MCF 10A (cell line): ENCODE data around the gene THEMIS. TPM values are rescaled to one million over a fixed set of nuclear protein-coding genes. Genes with fewer than 3 reads are reported as not detected.

Source experiments
- BruUV-seq: library from RNA; stranded (reverse); fragments of 400-500 nt; replicated peaks from 2 replicates; lab custom pipeline; 2021; lab: Mats Ljungman, UMichigan
- CTCF ChIA-PET: fragments of 300-600 bp; sonication (Branson Sonifier 250); formaldehyde crosslinking; extraction: SDS; loops from one replicate; lab custom pipeline; 2021; ENCODE audit warnings: antibody characterized with exemption, inconsistent platforms; lab: Yijun Ruan, JAX
- POLR2A ChIA-PET: fragments of 300-600, 350-650 bp; sonication (Branson Sonifier 250); formaldehyde crosslinking; extraction: SDS; loops from one replicate; lab custom pipeline; 2020; ENCODE audit warnings: antibody characterized with exemption, inconsistent platforms; lab: Yijun Ruan, JAX
- DNase-seq: peaks from one replicate; pipeline ENCODE4 v3.0.0-alpha.2; 2018; ENCODE audit not compliant: unreplicated experiment
- H3K27ac Mint-ChIP-seq: one replicate; pipeline ENCODE4 v1.8.0; 2022; ENCODE audit warnings: mild to moderate bottlenecking, low read depth, mixed read lengths; ENCODE audit not compliant: unreplicated experiment
- H3K27me3 Mint-ChIP-seq: one replicate; pipeline ENCODE4 v1.8.0; 2022; ENCODE audit warnings: mixed read lengths; ENCODE audit not compliant: insufficient read depth, unreplicated experiment
- H3K36me3 Mint-ChIP-seq: one replicate; pipeline ENCODE4 v1.8.0; 2022; ENCODE audit warnings: mild to moderate bottlenecking, moderate library complexity, mixed read lengths; ENCODE audit not compliant: insufficient read depth, unreplicated experiment
- H3K4me1 Mint-ChIP-seq: one replicate; pipeline ENCODE4 v1.8.0; 2022; ENCODE audit warnings: mixed read lengths; ENCODE audit not compliant: insufficient read depth, unreplicated experiment
- H3K4me3 Mint-ChIP-seq: one replicate; pipeline ENCODE4 v1.8.0; 2022; ENCODE audit warnings: mild to moderate bottlenecking, moderate library complexity, mixed read lengths; ENCODE audit not compliant: unreplicated experiment
- H3K9me3 Mint-ChIP-seq: one replicate; pipeline ENCODE4 v1.8.0; 2022; ENCODE audit warnings: mixed read lengths; ENCODE audit not compliant: unreplicated experiment
- intact Hi-C: fragments of 100-400 bp; cut with micrococcal nuclease; formaldehyde crosslinking; loops from 2 replicates; pipeline ENCODE4 v1.14.1; 2022
- total RNA-seq: library from RNA; stranded (reverse); gene quantifications from 2 replicates; pipeline ENCODE4 v1.2.3, GENCODE V29; 2022
- TF ChIP-seq, protein P1 (sequence below): fragments of 200-600 bp; IDR thresholded peaks from one replicate; pipeline ENCODE4 v1.8.0; 2022; ENCODE audit warnings: antibody characterized with exemption, mild to moderate bottlenecking; ENCODE audit not compliant: unreplicated experiment

The THEMIS gene
- total RNA-seq, 1 experiment from 2014 or later, result not detected

DNA sequence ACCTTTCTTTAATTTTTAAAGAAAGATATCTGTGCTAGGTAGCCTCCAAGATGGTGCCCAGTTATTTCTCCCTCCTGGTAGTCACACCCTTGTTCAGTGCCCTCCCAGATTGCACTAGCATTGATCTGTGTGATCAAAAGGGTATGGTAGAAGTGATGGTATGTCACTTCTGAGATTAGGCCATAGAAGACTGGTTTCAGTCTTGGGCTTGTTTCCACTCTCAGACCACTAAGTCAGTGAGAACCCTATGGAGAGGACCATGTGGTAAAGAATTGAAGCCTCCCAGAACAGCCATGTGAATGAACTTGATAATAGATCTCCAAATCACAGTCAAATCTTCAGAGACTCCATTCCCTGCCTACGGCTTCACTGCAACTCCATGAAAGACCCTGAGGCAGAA, 57.3 kb downstream of the THEMIS start:
- no peak overlapping the region for H3K27ac Mint-ChIP-seq
- no peaks in the 10 kb centered on the region for H3K9me3 Mint-ChIP-seq
- H3K4me1 Mint-ChIP-seq, result no peaks in the 10 kb centered on the region
- intact Hi-C loops, result no loop called here
- POLR2A ChIA-PET, result no interaction called here
- CTCF ChIA-PET, result no interaction called here
- TF ChIP-seq, protein P1, sequence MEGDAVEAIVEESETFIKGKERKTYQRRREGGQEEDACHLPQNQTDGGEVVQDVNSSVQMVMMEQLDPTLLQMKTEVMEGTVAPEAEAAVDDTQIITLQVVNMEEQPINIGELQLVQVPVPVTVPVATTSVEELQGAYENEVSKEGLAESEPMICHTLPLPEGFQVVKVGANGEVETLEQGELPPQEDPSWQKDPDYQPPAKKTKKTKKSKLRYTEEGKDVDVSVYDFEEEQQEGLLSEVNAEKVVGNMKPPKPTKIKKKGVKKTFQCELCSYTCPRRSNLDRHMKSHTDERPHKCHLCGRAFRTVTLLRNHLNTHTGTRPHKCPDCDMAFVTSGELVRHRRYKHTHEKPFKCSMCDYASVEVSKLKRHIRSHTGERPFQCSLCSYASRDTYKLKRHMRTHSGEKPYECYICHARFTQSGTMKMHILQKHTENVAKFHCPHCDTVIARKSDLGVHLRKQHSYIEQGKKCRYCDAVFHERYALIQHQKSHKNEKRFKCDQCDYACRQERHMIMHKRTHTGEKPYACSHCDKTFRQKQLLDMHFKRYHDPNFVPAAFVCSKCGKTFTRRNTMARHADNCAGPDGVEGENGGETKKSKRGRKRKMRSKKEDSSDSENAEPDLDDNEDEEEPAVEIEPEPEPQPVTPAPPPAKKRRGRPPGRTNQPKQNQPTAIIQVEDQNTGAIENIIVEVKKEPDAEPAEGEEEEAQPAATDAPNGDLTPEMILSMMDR, result no peak
- DNase-seq, result no peak
- H3K36me3 Mint-ChIP-seq, result no peaks in the 10 kb centered on the region
- no peak overlapping the region for H3K4me3 Mint-ChIP-seq
- peaks cover 31% of the 10 kb centered on the region for H3K27me3 Mint-ChIP-seq
- no TSS peak for BruUV-seq

DNA sequence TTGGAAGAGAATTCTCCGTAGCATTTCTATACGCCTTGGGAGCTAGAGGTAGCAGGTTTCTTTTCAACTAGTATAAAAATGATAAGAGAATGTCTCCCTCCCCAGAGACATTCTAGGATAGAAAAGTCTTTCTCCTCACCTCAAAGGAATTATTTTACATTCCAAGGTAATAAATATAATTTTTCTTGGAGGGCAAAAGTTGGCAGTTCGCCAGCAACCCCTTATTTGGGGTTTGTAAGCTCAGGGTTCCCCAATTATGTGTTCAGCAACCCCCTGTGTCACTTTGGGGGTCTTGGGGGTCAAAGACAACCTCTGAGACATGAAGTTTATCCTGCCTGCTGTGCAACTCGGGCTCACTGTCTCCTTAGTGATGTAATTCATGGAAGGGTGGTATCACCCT, 58.3 kb downstream of the THEMIS start:
- intact Hi-C loops, result no loop called here
- POLR2A ChIA-PET, result no interaction called here
- BruUV-seq, result no TSS peak
- Mint-ChIP-seq H3K4me3 (no peak overlapping the region), H3K27ac (no peak overlapping the region), H3K4me1 (no peaks in the 10 kb centered on the region), H3K27me3 (peaks cover 31% of the 10 kb centered on the region), H3K36me3 (no peaks in the 10 kb centered on the region), H3K9me3 (no peaks in the 10 kb centered on the region)
- TF ChIP-seq, protein P1, result no peak
- DNase-seq, result no peak
- CTCF ChIA-PET, result interaction anchor here (0.6 to 1.4 kb wide), 3 partner anchors 28 to 153 kb away, joined by 3 read pairs; no protein-coding TSS in a partner anchor

DNA sequence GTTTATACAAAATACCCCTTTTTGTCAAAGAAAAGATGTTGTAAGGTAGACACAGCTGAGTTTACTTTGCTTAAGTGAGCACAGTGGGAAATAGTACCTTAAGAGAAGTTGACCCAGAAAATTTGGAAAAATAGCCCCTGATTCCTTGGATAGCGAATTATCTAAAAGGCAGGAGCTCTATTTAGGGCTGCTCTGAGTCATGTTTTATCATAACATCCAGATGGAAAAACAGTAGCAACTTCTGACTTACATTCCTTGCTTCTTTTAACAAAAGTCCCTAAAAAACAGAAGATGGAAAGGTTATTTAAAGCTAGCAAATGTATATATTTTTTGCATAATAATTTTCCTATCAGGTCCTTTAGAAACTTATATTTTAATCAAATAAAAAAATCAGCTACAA, 59.0 kb downstream of the THEMIS start:
- no peak for DNase-seq
- TF ChIP-seq, protein P1, result no peak
- ChIA-PET CTCF (interaction anchor here (0.6 to 1.4 kb wide), 4 partner anchors 27 to 1523 kb away, joined by 3 read pairs; no protein-coding TSS in a partner anchor), POLR2A (no interaction called here)
- Mint-ChIP-seq H3K27ac (no peak overlapping the region), H3K4me1 (no peaks in the 10 kb centered on the region), H3K4me3 (no peak overlapping the region), H3K27me3 (peaks cover 24% of the 10 kb centered on the region), H3K36me3 (no peaks in the 10 kb centered on the region), H3K9me3 (no peaks in the 10 kb centered on the region)
- no TSS peak for BruUV-seq
- intact Hi-C loops, result no loop called here

DNA sequence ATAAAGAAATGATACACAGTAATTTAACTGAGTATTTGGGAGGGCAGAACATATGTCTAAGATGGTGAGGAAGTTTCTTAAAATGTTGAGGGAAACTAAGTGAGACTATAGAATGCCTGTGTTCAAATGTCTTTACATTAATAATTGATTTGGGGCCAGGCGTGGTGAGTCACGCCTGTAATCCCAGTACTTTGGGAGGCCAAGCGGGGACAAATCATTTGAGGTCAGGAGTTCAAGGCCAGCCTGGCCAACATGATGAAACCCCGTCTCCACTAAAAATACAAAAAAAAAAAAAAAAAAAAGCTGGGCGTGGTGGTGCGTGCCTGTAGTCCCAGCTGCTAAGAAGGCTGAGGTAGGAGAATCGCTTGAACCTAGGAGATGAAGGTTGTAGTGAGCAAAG, 66.7 kb downstream of the THEMIS start:
- ChIA-PET CTCF (interaction anchor here (0.6 to 0.7 kb wide), 3 partner anchors 11 to 35 kb away, joined by 3 to 4 read pairs (median 3); no protein-coding TSS in a partner anchor), POLR2A (no interaction called here)
- H3K36me3 Mint-ChIP-seq, result no peaks in the 10 kb centered on the region
- no peaks in the 10 kb centered on the region for H3K9me3 Mint-ChIP-seq
- BruUV-seq, result no TSS peak
- H3K27ac Mint-ChIP-seq, result no peak overlapping the region
- no peaks in the 10 kb centered on the region for H3K27me3 Mint-ChIP-seq
- H3K4me1 Mint-ChIP-seq, result no peaks in the 10 kb centered on the region
- no peak for DNase-seq
- no peak overlapping the region for H3K4me3 Mint-ChIP-seq
- intact Hi-C loops, result no loop called here
- TF ChIP-seq, protein P1, result no peak
